Stimulated activated CD4-positive, alpha-beta T cell treated with anti-CD3 and anti-CD28 coated beads, Interleukin-12 subunit alpha, Interleukin-12 subunit beta, amount 100 ng/mL, for 24 hours (primary cell): ENCODE measurements around the gene MIB2.

ENCODE experiments used
- DNase-seq, 2 experiments: peaks; one replicate each; pipeline ENCODE4 v3.0.0-alpha.2; 2020; ENCODE audit warnings: low read depth in 2 of 2

Gene MIB2

GRCh38 chr1:1614204-1614953, 921 bp upstream of the MIB2 start:
- peak; percentile 43 for DNase-seq

GRCh38 chr1:1614954-1615255, 395 bp upstream of the MIB2 start:
- DNase-seq, result no peak

GRCh38 chr1:1616045-1616790, 918 bp downstream of the MIB2 start:
- peak in 1 of 2 experiments; percentile 31 for DNase-seq

- no peak for DNase-seq
These were observed 1.5 kb downstream of the MIB2 start for GRCh38 chr1:1616838-1617237.

GRCh38 chr1:1617516-1617915, 2.2 kb downstream of the MIB2 start:
- DNase-seq, result no peak

GRCh38 chr1:1617925-1618324, 2.6 kb downstream of the MIB2 start:
- no peak for DNase-seq

GRCh38 chr1:1618396-1619068, 3.2 kb downstream of the MIB2 start:
- DNase-seq, result no peak

GRCh38 chr1:1619917-1620361, 4.6 kb downstream of the MIB2 start:
- DNase-seq, result no peak

GRCh38 chr1:1620433-1621139, 5.3 kb downstream of the MIB2 start:
- no peak for DNase-seq

- no peak for DNase-seq
These were observed 6.1 kb downstream of the MIB2 start for GRCh38 chr1:1621173-1622009.

- DNase-seq, result no peak
These were observed 6.9 kb downstream of the MIB2 start for GRCh38 chr1:1622010-1622787.

- no peak for DNase-seq
These were observed 7.4 kb downstream of the MIB2 start for GRCh38 chr1:1622788-1623094.

- DNase-seq, result no peak
These were observed 7.9 kb downstream of the MIB2 start for GRCh38 chr1:1623181-1623630.

- no peak for DNase-seq
These were observed 8.5 kb downstream of the MIB2 start for GRCh38 chr1:1623631-1624442.

GRCh38 chr1:1624443-1625403, 9.4 kb downstream of the MIB2 start:
- DNase-seq, result no peak

- no peak for DNase-seq
These were observed 10.1 kb downstream of the MIB2 start for GRCh38 chr1:1625404-1625775.

GRCh38 chr1:1625824-1626206, 10.5 kb downstream of the MIB2 start:
- no peak for DNase-seq
